ENCODE data around the gene MYRF. TPM values are rescaled to one million over a fixed set of nuclear protein-coding genes. Genes with fewer than 3 reads are reported as not detected.

The MYRF gene
- total RNA-seq, 2 experiments from 2014 or later, result 2.8 to 2.9 TPM

DNA sequence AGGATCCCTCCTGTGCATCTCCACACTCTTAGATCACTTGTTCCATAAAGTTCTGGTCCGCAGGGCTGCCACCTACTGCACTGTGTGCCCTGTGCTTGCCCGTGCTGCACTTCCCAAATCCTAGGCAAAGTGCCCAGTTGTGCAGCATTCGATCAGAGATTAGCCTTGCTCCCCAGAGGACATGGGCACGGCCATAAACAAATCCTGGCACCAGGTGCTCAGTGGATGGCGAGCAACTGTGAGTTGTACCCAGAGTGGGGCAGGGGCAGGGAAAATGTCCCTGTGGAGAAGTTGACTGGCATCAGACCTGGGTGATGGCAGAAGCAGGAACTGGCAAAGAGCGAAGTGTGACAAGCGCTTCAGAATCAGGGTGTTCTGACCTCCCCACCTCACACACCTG, 80.3 kb downstream of the MYRF start:
- ChIA-PET POLR2A (interaction anchor here (0.7 kb wide), 1 partner anchor 18 kb away, joined by 10 read pairs; no protein-coding TSS in a partner anchor), CTCF (interaction anchor here (1.0 to 3.3 kb wide), 2 partner anchors 33 to 35 kb away, joined by 3 to 34 read pairs; no protein-coding TSS in a partner anchor)
- ATAC-seq, result no peak
- DNase-seq, result no peak
- Mint-ChIP-seq H3K27me3 (ENCODE audit: low read depth) (no peaks in the 10 kb centered on the region), H3K9me3 (ENCODE audit: insufficient read depth) (no peaks in the 10 kb centered on the region), H3K36me3 (ENCODE audit: low read depth) (peaks cover 77% of the 10 kb centered on the region), H3K27ac (peak overlapping the region; percentile 95), H3K4me3 (peak overlapping the region; percentile 77), H3K4me1 (ENCODE audit: low read depth) (peaks cover 64% of the 10 kb centered on the region)

DNA sequence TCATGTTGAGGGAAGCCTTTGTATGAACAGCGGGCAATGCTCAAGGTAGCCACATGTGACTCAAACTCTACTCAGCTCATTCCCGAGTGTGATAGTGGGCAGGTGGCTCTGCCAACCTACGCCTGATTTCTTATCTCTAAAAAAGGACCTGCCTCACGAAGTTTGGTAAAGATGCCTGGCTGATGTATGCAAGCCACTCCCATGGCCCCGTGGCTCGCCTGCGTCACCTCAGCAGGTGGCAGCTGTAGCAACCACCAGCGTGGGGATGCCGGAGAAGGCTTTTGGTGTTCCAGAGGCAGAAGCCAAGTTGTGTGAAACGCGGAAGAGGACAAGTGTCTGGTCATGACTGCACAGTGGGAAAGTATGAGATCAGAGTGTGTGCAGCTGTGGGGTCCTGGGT, 81.0 kb downstream of the MYRF start:
- Mint-ChIP-seq H3K9me3 (ENCODE audit: insufficient read depth) (no peaks in the 10 kb centered on the region), H3K36me3 (ENCODE audit: low read depth) (peaks cover 79% of the 10 kb centered on the region), H3K4me3 (peak overlapping the region; percentile 77), H3K4me1 (ENCODE audit: low read depth) (peaks cover 66% of the 10 kb centered on the region), H3K27me3 (ENCODE audit: low read depth) (no peaks in the 10 kb centered on the region), H3K27ac (peak overlapping the region; percentile 95)
- POLR2A ChIA-PET, result interaction anchor here (0.6 to 1.8 kb wide), 3 partner anchors 19 to 292 kb away, joined by 3 to 10 read pairs (median 10); partner anchors contain the start of gene FTH1
- ATAC-seq, result no peak
- CTCF ChIA-PET, result interaction anchor here (1.3 to 3.3 kb wide), 4 partner anchors 16 to 275 kb away, joined by 3 to 34 read pairs (median 6); partner anchors contain the start of gene FADS1
- DNase-seq, result peak; percentile 32

DNA sequence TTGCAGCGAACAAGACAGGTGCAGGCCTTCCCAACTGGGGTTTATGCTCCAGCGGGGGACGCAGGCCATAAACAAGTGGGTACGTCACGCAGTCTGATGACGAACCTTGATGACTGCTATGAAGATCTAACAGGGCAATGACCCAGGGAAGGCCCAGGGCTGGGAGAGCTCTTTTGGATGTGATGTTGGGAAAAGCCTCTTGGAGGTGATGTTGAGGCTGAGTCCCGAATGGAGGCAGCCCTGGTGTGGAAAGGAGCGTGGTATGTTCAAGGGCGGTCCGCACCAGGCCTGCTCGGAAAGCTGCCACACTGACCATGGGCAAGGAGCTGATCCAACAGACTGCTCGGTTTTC, 81.5 kb downstream of the MYRF start:
- POLR2A ChIA-PET, result interaction anchor here (0.6 to 1.8 kb wide), 8 partner anchors 14 to 291 kb away, joined by 3 to 33 read pairs (median 3); partner anchors contain the start of genes FADS1, FEN1, FTH1 and TMEM258
- no peak for DNase-seq
- CTCF ChIA-PET, result interaction anchor here (0.6 to 3.3 kb wide), 7 partner anchors 11 to 274 kb away, joined by 3 to 34 read pairs (median 3); partner anchors contain the start of gene FADS1
- peaks cover 69% of the 10 kb centered on the region for H3K4me1 Mint-ChIP-seq (ENCODE audit: low read depth)
- peaks cover 82% of the 10 kb centered on the region for H3K36me3 Mint-ChIP-seq (ENCODE audit: low read depth)
- no peak for ATAC-seq
- peak overlapping the region; percentile 95 for H3K27ac Mint-ChIP-seq
- no peaks in the 10 kb centered on the region for H3K9me3 Mint-ChIP-seq (ENCODE audit: insufficient read depth)
- no peaks in the 10 kb centered on the region for H3K27me3 Mint-ChIP-seq (ENCODE audit: low read depth)
- H3K4me3 Mint-ChIP-seq, result peak overlapping the region; percentile 77

DNA sequence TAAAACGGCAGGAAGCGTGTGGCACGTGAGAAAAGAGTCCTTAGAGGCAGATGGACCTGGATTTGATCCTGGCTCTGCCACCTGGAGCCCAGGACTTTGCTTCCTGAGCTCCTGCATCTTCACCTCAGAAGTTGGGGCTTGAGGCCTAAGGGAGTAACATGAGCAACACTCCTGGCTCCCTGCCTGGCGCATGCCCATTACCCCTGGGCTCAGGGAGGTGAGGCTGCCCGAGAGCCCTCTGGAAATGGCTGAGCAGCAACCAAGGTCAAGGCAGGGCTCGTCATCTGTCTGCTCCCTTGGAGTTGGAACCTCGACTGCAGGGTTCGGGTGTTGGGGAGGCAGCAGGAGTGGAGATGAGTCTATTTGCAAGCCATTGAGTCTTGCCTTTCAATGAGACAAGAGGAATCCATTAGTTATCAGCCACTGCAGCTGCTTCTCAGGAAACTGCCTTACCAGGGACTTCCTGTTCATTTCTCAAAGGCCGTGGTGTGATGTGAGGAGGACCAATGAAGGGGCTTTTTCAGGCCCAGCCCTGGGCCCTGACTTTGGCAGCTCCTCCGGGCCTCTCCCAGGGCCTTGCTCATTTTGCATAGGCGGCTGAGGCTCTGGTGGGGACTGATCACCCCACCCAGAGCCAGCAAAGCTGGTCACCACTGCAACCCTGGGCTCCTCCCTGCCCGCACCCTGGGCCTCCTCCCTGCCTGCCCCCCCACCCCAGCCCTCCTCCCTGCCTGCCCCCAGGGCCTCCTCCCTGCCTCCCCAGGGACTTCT, 82.0 kb downstream of the MYRF start:
- no peaks in the 10 kb centered on the region for H3K9me3 Mint-ChIP-seq (ENCODE audit: insufficient read depth)
- ATAC-seq (peak; percentile 99), DNase-seq (peak; percentile 91)
- ChIA-PET POLR2A (interaction anchor here (0.6 to 1.8 kb wide), 8 partner anchors 14 to 274 kb away, joined by 3 to 33 read pairs (median 3); partner anchors contain the start of genes FADS1, FEN1, FTH1 and TMEM258), CTCF (interaction anchor here (0.6 to 3.3 kb wide), 8 partner anchors 11 to 274 kb away, joined by 3 to 34 read pairs (median 4); partner anchors contain the start of gene FADS1)
- H3K27me3 Mint-ChIP-seq (ENCODE audit: low read depth), result no peaks in the 10 kb centered on the region
- peaks cover 69% of the 10 kb centered on the region for H3K4me1 Mint-ChIP-seq (ENCODE audit: low read depth)
- peak overlapping the region; percentile 77 for H3K4me3 Mint-ChIP-seq
- H3K27ac Mint-ChIP-seq, result peak overlapping the region; percentile 95
- peaks cover 83% of the 10 kb centered on the region for H3K36me3 Mint-ChIP-seq (ENCODE audit: low read depth)

DNA sequence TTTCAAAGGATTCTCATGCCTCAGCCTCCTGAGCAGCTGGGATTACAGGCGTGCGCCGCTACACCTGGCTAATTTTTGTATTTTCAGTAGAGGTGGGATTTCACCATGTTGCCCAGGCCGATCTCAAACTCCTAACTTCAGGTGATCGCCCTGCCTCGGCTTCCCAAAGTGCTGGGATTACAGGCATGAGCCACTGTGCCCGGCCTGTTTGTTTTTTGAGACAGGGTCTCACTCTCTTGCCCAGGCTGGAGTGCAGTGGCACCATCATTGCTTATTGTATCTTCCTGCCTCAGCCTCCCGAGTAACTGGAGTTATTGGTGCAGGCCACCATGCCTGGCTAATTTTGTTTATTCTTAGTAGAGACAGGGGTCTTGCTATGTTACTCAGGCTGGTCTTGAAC, 83.8 kb downstream of the MYRF start:
- Mint-ChIP-seq H3K9me3 (ENCODE audit: insufficient read depth) (no peaks in the 10 kb centered on the region), H3K27ac (peak overlapping the region; percentile 95), H3K36me3 (ENCODE audit: low read depth) (peaks cover 83% of the 10 kb centered on the region), H3K27me3 (ENCODE audit: low read depth) (no peaks in the 10 kb centered on the region), H3K4me3 (no peak overlapping the region), H3K4me1 (ENCODE audit: low read depth) (peaks cover 60% of the 10 kb centered on the region)
- ATAC-seq (no peak), DNase-seq (no peak)
- POLR2A ChIA-PET, result interaction anchor here (1.2 kb wide), 1 partner anchor 21 kb away, joined by 3 read pairs; no protein-coding TSS in a partner anchor
- CTCF ChIA-PET, result interaction anchor here (1.9 to 3.3 kb wide), 2 partner anchors 39 to 246 kb away, joined by 4 to 34 read pairs; no protein-coding TSS in a partner anchor

DNA sequence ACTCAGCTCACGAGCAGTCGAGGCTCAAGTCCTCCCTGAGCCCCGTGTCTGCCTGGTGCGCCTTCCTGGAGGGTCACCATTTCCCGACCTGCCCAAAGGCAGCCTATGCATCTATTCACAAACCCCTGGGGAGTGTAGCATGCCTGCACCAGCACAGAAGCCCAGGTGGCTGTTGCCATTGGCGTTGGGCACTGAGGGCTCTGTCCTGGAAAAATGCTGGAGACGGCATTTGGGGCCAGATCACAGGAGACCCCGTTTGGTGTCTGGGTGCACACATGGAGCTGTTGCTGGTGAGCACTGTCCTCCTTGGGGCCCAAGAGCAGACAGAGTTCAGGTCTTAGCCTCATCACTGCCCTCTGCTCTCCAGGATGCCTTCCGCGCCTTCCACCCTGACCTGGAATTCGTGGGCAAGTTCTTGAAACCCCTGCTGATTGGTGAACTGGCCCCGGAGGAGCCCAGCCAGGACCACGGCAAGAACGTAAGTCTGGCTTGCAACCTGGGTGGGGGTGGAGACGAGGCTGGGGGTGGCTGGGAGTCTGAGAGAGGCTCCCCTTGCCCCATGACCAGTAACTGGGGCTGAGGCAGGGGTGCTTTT, 85.1 kb downstream of the MYRF start:
- Mint-ChIP-seq H3K27ac (no peak overlapping the region), H3K4me1 (ENCODE audit: low read depth) (peaks cover 50% of the 10 kb centered on the region), H3K4me3 (no peak overlapping the region), H3K9me3 (ENCODE audit: insufficient read depth) (no peaks in the 10 kb centered on the region), H3K27me3 (ENCODE audit: low read depth) (no peaks in the 10 kb centered on the region), H3K36me3 (ENCODE audit: low read depth) (peaks cover 84% of the 10 kb centered on the region)
- CTCF ChIA-PET, result interaction anchor here (0.6 to 1.2 kb wide), 3 partner anchors 9 to 472 kb away, joined by 3 to 4 read pairs (median 4); no protein-coding TSS in a partner anchor
- DNase-seq, result no peak
- POLR2A ChIA-PET, result no interaction called here
- ATAC-seq, result no peak

Other genes starting within 250 kb of the MYRF start
- not detected for gene LRRC10B, start 243.9 kb upstream of the MYRF start, total RNA-seq
- gene SYT7, start 171.6 kb upstream of the MYRF start, total RNA-seq, result not detected
- gene DAGLA, start 72.2 kb upstream of the MYRF start, total RNA-seq, result under 1 TPM in 1 of 2 experiments, not detected in 1; 0.05 TPM
- 100 to 1,000 TPM; 154 to 163 TPM for gene TMEM258, start 40.0 kb downstream of the MYRF start, total RNA-seq
- gene FEN1, start 40.3 kb downstream of the MYRF start, total RNA-seq, result 100 to 1,000 TPM; 146 TPM
- 10 to 100 TPM; 84.1 to 92.8 TPM for gene FADS1, start 64.4 kb downstream of the MYRF start, total RNA-seq
- gene FADS2, start 75.7 kb downstream of the MYRF start, total RNA-seq, result 100 to 1,000 TPM; 395 to 416 TPM
- 1 to 10 TPM; 3.8 to 4.5 TPM for gene FADS3, start 138.9 kb downstream of the MYRF start, total RNA-seq
- not detected for gene RAB3IL1, start 164.9 kb downstream of the MYRF start, total RNA-seq
- gene BEST1, start 197.7 kb downstream of the MYRF start, total RNA-seq, result not detected
- 100 to 1,000 TPM; 709 to 727 TPM for gene FTH1, start 215.0 kb downstream of the MYRF start, total RNA-seq